HEK293 (cell line): ENCODE results near the gene TPRKB.
"Not testable (repeated sequence)": the region's sequence is repeated elsewhere in the genome, so short reads cannot be mapped to it uniquely, and the experiment has no call there.

Source experiments
- CTCF ChIA-PET: fragments of 350-600 bp; formaldehyde crosslinking; extraction: SDS; loops from one replicate; lab custom pipeline; 2021; ENCODE audit warnings: antibody characterized with exemption; lab: Yijun Ruan, JAX
- POLR2A ChIA-PET: fragments of 300-600 bp; formaldehyde crosslinking; extraction: SDS; loops from one replicate; lab custom pipeline; 2020; ENCODE audit warnings: antibody characterized with exemption, inconsistent platforms; lab: Yijun Ruan, JAX
- H3K27ac ChIP-seq: fragments of 200-500 bp; sonication (Bioruptor generic); 2 replicates; pipeline ENCODE4 v1.5.1; 2014; ENCODE audit warnings: low read depth, low read length, control low read depth, inconsistent platforms; ENCODE audit errors: extremely low read depth
- H3K36me3 ChIP-seq, 2 experiments: fragments of 200-500 bp in 1 of 2; sonication (Bioruptor generic) in 1 of 2; 1 replicate in 1 of 2; 2 replicates in 1 of 2; pipeline ENCODE4 v1.5.1; 2014 to 2017; ENCODE audit warnings: inconsistent platforms in 2 of 2, low read length in 2 of 2; ENCODE audit not compliant: control insufficient read depth in 2 of 2, insufficient read depth in 1 of 2
- H3K4me1 ChIP-seq: fragments of 200-500 bp; sonication (Bioruptor generic); 2 replicates; pipeline ENCODE4 v1.5.1; 2014; ENCODE audit warnings: mild to moderate bottlenecking, low read length, inconsistent platforms; ENCODE audit not compliant: control insufficient read depth, insufficient read depth
- H3K4me3 ChIP-seq: 2 replicates; pipeline ENCODE4 v1.5.1; 2011; ENCODE audit warnings: low read depth, mild to moderate bottlenecking, control low read depth, low read length, moderate library complexity
- H3K9me3 ChIP-seq: fragments of 200-500 bp; sonication (Bioruptor generic); 2 replicates; pipeline ENCODE4 v1.5.1; 2014; ENCODE audit warnings: low read depth, low read length, inconsistent platforms; ENCODE audit not compliant: control insufficient read depth, insufficient read depth
- GLI4 ChIP-seq: fragments of 450-650 bp; formaldehyde crosslinking; IDR thresholded peaks from 2 replicates; pipeline ENCODE4 v1.5.1; 2016; ENCODE audit warnings: missing biosample characterization, missing genetic modification characterization
- HIC1 ChIP-seq: fragments of 450-650 bp; formaldehyde crosslinking; IDR thresholded peaks from 2 replicates; pipeline ENCODE4 v1.5.1; 2016; ENCODE audit warnings: missing biosample characterization, missing genetic modification characterization
- KLF8 ChIP-seq: fragments of 450-650 bp; formaldehyde crosslinking; IDR thresholded peaks from 2 replicates; pipeline ENCODE4 v1.5.1; 2016; ENCODE audit warnings: missing biosample characterization, missing genetic modification characterization
- WT1 ChIP-seq: fragments of 450-650 bp; formaldehyde crosslinking; IDR thresholded peaks from 2 replicates; pipeline ENCODE4 v1.5.1; 2016; ENCODE audit warnings: missing biosample characterization, missing genetic modification characterization
- ZNF148 ChIP-seq: fragments of 450-650 bp; formaldehyde crosslinking; IDR thresholded peaks from 2 replicates; pipeline ENCODE4 v1.5.0; 2017; ENCODE audit warnings: missing biosample characterization, missing genetic modification characterization, borderline replicate concordance
- ZNF449 ChIP-seq: fragments of 450-650 bp; formaldehyde crosslinking; IDR thresholded peaks from 2 replicates; pipeline ENCODE4 v1.5.1; 2017; ENCODE audit warnings: missing biosample characterization, mild to moderate bottlenecking, missing genetic modification characterization, moderate library complexity
- ZNF501 ChIP-seq: fragments of 450-650 bp; formaldehyde crosslinking; IDR thresholded peaks from 2 replicates; pipeline ENCODE4 v1.5.1; 2016; ENCODE audit warnings: missing biosample characterization, missing genetic modification characterization
- ZNF548 ChIP-seq: fragments of 450-650 bp; formaldehyde crosslinking; IDR thresholded peaks from 2 replicates; pipeline ENCODE4 v1.5.1; 2016; ENCODE audit warnings: missing biosample characterization, missing genetic modification characterization
- ZNF571 ChIP-seq: fragments of 450-650 bp; formaldehyde crosslinking; IDR thresholded peaks from 2 replicates; pipeline ENCODE4 v1.5.0; 2017; ENCODE audit warnings: missing biosample characterization, missing genetic modification characterization
- ZNF664 ChIP-seq: fragments of 450-650 bp; formaldehyde crosslinking; IDR thresholded peaks from 2 replicates; pipeline ENCODE4 v1.5.1; 2016; ENCODE audit warnings: missing biosample characterization, missing genetic modification characterization
- ZNF707 ChIP-seq: fragments of 450-650 bp; formaldehyde crosslinking; IDR thresholded peaks from 2 replicates; pipeline ENCODE4 v1.5.1; 2016; ENCODE audit warnings: missing biosample characterization, missing genetic modification characterization
- ZNF785 ChIP-seq: fragments of 450-650 bp; formaldehyde crosslinking; IDR thresholded peaks from 2 replicates; pipeline ENCODE4 v1.5.1; 2016; ENCODE audit warnings: missing biosample characterization, missing genetic modification characterization
- TF ChIP-seq, protein P1 (sequence below): fragments of 450-650 bp; formaldehyde crosslinking; IDR thresholded peaks from 2 replicates; pipeline ENCODE4 v1.5.1; 2016; ENCODE audit warnings: missing biosample characterization, missing genetic modification characterization

Gene TPRKB

DNA sequence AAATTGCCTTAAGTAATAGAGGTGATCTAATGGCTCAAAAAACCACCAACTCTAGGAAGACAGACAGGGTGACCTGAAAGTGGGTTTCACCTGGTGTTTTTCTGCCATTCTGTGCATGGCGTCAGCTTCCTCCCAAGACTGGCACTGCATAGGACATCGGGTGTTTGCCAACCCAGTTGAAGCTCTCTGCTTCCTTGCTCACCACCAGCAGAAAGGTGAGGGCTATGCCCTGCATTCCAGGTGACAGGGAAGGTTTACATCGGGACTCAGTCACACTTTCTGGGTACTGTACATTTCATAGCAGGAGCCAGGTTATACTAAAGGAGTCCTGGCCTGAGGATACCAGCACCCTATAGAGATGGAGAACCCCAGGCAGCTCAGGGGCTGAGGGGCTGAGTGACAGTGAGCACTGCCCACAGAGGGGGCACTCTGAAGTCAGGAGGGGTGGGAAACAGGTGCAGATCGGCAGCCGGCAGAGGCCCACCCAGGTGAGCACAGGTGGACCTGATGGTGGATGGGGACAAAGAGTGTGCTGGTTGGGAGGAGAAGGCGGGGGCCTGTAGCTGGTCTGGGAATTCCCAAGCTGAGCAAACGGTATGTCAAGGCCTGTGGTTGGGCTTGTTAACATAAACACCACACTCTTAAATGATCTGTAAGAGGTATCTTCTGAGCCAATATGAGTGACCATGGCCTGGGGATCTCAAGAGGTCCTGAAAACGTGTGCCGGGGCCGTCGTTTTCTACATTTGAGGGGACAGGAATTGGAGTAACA, 18.1 kb downstream of the TPRKB start:
- no peaks in the 10 kb centered on the region for H3K4me1 ChIP-seq
- TF ChIP-seq ZNF501 (tag by site-specific recombination) (no peak), ZNF449 (tag by site-specific recombination) (0 out of 2 replicates have a peak, but pooled peaks have one; percentile 16)
- TF ChIP-seq, all 188 proteins: peak for 1
- Histone ChIP-seq H3K4me3 (no peak overlapping the region), H3K9me3 (no peaks in the 10 kb centered on the region), H3K36me3 (no peaks in the 10 kb centered on the region), H3K27ac (no peak overlapping the region)
- ChIA-PET CTCF (no interaction called here), POLR2A (no interaction called here)

GRCh38 chr2:73718421-73718820, 18.7 kb downstream of the TPRKB start:
- no peak for TF ChIP-seq ZNF707 (tag by site-specific recombination)
- no peak for TF ChIP-seq ZNF548 (tag by site-specific recombination)
- TF ChIP-seq HIC1 (tag by site-specific recombination) = no peak
- no peak for TF ChIP-seq ZNF148 (tag by site-specific recombination)
- no peak for TF ChIP-seq GLI4 (tag by site-specific recombination)
- no peak overlapping the region for H3K27ac ChIP-seq
- CTCF ChIA-PET = no interaction called here
- H3K9me3 ChIP-seq = no peaks in the 10 kb centered on the region
- H3K4me3 ChIP-seq = no peak overlapping the region
- H3K4me1 ChIP-seq = no peaks in the 10 kb centered on the region
- POLR2A ChIA-PET = no interaction called here
- no peaks in the 10 kb centered on the region for H3K36me3 ChIP-seq

- H3K9me3 ChIP-seq, POLR2A ChIA-PET, H3K4me1 ChIP-seq, CTCF ChIA-PET, H3K4me3 ChIP-seq, H3K27ac ChIP-seq, H3K36me3 ChIP-seq: not testable (repeated sequence)
These were observed 19.4 kb downstream of the TPRKB start for GRCh38 chr2:73717695-73718094.

DNA sequence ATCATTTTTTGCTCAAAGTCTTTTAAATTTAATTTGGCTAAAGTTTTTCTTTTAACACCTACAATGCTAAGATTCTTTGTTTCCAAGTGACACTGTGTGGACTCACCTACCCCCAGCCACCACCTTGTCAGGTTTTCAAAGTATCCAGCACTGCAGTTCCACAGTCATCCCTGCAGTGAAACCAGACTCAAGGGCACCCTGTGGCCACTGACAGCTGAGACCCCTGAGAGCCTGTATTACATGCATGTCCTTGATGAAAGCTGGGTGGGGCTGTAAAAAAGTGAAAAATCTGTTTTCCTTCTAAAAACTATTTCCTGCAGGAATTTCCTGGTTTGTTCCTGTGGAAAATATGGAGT, 19.9 kb downstream of the TPRKB start:
- H3K36me3 ChIP-seq = no peaks in the 10 kb centered on the region
- POLR2A ChIA-PET = no interaction called here
- no peak overlapping the region for H3K27ac ChIP-seq

More for the DNA sequence above, 19.9 kb downstream of the TPRKB start:
- no peaks in the 10 kb centered on the region for H3K9me3 ChIP-seq
- H3K4me3 ChIP-seq = no peak overlapping the region
- H3K4me1 ChIP-seq = no peaks in the 10 kb centered on the region
- CTCF ChIA-PET = no interaction called here
- no peak for TF ChIP-seq ZNF664 (tag by site-specific recombination)
- no peak for TF ChIP-seq KLF8 (tag by site-specific recombination)
- TF ChIP-seq ZNF785 (tag by site-specific recombination) = no peak
- TF ChIP-seq ZNF571 (tag by site-specific recombination) = no peak
- TF ChIP-seq, protein P1, sequence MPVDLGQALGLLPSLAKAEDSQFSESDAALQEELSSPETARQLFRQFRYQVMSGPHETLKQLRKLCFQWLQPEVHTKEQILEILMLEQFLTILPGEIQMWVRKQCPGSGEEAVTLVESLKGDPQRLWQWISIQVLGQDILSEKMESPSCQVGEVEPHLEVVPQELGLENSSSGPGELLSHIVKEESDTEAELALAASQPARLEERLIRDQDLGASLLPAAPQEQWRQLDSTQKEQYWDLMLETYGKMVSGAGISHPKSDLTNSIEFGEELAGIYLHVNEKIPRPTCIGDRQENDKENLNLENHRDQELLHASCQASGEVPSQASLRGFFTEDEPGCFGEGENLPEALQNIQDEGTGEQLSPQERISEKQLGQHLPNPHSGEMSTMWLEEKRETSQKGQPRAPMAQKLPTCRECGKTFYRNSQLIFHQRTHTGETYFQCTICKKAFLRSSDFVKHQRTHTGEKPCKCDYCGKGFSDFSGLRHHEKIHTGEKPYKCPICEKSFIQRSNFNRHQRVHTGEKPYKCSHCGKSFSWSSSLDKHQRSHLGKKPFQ (tag by site-specific recombination) = no peak
- TF ChIP-seq WT1 (tag by site-specific recombination) = no peak
